NCI-H2196 (cell line): Measurements from ENCODE around the gene ZBED2.
"Not testable (repeated sequence)": the region's sequence is repeated elsewhere in the genome, so short reads cannot be mapped to it uniquely, and the experiment has no call there.

Experiments used
- DNase-seq: peaks from one replicate; lab custom pipeline; 2025; ENCODE audit not compliant: unreplicated experiment; lab: John Stamatoyannopoulos, UW

ZBED2 gene

DNA sequence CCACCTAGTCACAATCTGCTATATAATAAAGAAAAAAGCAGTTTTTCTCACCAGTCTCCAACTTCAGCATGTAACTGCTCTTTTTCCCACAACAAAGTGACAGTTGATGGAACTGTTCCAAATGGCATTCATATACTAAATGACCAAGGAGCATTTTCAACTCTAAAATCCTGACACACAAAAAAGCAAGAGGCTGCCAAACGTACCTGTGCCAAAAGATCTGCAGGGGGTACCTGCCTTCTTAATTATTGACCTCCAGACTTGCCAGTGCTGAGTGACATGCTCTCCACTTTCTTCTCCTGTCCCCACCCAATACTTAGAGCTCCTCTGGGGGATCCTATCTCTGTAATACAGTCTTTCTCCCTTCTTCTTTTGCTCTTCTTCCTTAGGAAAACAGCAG, 18.0 kb downstream of the ZBED2 start:
- DNase-seq, result no peak

DNA sequence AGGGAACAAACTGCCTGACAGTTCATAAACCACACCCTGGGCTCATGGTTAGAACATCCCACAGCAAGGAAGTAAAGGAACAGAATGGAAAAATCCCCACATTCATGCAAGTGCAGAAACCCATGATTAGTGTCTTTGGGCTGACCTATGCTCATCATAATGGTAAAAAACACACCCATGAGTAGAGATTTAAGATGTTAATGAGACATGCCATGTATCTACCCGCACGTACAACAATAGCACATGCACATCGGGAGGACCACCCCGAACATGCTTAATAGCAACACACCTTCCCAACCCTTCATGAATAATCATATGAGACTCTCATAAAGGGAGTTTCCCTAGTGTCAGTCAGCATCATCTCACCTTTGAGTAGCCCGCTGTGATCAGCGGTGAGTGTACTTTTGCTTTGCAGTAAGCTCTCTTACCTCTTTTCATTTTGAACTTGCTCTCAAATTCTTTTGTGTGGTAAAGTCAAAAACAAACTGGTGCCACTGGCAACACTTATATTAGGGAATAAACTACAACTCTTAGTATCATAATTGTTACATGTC, 23.2 kb downstream of the ZBED2 start:
- no peak for DNase-seq

DNA sequence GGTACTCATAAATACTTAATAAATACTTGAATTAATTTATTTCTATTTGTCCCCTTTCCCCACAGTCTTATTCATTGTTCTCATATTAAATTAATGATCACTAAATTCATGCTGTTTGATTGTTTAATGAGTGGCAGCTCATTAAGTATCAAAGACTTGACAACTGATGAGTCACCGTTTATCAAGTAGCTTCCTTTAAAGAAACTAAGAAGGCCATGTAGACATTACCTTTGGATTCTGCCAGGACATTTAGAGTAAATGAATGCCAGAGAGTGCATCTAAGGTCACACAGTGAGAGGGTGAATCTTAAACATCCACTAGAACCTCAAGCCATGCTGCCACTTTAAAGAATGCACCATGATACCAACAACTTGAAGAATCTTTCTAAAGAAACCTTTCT, 23.9 kb downstream of the ZBED2 start:
- DNase-seq, result no peak

DNA sequence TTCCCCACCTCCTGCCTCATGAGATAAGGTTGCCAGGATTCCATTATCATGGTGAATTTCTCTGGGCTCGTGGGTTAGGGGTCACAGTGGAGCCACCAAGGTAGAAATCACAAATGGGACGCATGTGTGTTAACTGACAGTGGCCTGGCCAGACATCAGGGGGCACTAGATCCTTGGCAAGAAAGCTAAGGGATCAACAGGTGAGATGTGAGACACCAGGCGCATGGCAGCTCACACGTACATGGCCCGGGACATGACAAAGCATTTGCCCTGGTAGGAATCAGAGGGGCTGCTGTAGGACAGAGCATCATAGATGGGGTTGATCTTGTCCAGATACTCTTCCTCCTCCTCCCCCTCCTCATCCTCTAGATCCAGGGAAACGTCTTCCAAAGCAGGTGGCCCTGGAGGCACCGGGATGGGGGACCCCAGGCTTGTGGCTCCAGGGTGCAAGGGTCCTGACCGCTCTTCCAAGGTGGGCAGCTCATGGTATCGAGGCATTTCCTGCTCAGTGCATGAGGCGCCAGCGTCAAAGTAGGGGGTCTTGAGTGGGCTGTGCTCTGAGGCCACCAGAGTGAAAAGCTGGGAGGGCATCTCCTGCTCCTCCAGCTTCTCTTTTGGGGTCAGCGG, 24.6 kb downstream of the ZBED2 start:
- no peak for DNase-seq

DNA sequence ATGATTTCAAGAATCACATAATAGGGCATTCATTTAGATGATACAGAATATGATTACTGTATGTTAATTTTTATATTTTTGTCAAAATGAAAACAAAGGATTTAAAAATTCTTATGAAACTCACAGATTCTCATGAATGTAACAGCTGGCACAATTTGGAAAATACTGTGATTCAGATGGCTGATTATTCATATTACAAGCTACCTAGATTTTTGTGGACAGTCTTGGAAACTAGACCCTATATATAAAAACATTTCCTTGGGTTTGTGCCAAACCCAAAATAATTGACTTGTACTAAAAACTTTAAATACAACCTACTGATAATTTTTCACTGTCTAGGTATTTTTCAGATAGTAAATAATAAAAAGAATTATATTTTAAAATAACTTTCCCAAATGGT, 26.2 kb downstream of the ZBED2 start:
- no peak for DNase-seq

DNA sequence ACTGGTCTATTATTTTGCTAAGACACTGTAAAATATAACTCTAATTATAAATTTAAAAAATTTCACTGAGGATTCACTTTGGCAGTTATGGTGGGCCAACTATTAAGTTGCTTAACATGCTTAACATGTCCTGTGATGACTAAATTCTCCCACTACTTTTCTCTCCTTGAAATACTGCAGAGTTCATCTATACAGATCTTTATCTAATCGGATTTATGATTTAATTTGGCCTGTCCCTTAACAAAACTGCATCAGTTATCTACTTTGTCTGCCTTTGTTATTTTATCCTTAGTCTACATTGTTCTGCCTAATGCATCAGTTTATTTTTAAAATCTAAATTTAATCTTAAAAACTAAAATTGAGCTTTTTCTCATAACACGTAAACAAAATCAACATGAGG, 26.8 kb downstream of the ZBED2 start:
- DNase-seq, result no peak

DNA sequence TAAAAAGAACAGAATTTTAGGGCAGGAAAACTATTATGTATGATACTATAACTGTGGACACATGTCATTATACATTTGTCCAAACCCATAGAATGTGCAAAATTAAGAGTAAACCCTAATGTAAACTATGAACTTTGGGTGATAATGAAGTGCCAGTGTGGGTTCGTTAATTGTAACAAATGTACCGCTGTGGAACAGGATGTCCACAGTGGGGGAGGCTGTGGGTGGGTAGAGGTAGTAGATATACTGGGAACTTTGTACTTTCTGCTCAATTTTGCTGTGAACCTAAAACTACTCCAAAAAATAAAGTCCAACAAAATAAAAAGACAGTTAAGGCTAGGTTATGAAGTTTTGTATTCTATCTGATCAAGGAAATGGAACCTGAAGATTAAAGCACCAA, 28.3 kb downstream of the ZBED2 start:
- no peak for DNase-seq

DNA sequence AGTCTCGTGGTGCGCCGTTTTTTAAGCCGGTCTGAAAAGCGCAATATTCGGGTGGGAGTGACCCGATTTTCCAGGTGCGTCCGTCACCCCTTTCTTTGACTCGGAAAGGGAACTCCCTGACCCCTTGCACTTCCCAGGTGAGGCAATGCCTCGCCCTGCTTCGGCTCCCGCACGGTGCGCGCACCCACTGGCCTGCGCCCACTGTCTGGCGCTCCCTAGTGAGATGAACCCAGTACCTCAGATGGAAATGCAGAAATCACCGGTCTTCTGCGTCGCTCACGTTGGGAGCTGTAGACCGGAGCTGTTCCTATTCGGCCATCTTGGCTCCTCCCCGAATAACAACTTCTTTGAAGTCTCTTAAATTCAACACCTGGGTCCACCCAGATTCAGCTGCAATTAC, 33.2 kb downstream of the ZBED2 start:
- DNase-seq, result not testable (repeated sequence)

DNA sequence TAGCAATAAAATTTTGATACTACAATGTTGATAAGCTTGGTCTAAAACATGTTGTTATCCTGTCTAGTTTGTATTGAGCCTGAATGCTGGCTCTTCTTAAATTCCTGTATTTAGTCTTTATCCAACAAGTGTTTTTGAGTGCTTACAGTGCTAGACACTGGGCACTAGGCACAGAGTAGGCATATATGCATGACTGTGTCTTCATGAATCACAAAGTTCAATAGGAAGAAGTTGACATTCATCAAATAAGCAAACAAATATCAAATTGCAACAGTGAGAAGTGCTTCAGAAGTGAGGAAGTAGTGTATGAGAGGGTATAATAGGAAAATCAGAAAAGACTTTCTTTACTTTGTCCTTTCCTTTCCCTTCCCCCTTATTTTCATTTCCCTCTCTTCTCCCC, 46.4 kb downstream of the ZBED2 start:
- DNase-seq, result no peak

DNA sequence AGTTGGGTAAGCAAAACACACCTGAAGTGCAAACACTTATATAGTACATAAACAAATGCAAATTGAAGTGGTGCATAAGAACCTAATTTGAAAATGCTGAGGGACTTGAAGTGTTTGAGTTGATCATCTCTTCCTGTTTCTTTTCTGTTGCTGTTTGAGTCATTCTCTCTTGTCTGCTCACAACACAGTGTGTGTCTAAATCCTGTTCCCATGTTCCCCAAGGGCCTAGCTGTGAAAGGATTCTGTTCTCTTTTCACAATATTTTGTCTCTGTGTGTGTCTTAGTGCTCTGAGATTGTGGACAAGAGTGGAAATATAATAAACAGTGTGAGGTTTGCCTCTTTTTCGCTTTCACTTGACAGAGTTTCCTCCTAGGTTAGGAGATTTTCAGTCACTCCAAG, 47.1 kb downstream of the ZBED2 start:
- no peak for DNase-seq

DNA sequence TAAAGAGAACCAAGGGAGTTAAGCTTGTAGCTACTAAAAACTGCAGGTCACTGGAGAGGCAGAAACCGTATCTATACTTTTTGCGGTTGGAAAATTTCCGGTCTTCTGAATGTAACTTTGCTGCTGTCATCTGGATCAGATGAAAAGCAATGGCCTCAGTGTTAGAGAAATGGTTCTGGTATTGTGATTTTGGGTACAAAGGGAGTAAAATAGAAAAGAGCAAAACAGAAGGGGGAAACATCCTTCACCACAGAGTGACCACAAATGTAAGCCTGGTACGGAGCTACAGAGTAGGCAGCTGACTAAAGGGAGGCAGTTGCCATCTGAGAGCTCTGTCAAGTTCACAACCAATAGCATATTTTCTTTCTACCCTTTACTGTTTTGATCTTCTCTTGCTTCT, 47.5 kb downstream of the ZBED2 start:
- DNase-seq, result no peak

DNA sequence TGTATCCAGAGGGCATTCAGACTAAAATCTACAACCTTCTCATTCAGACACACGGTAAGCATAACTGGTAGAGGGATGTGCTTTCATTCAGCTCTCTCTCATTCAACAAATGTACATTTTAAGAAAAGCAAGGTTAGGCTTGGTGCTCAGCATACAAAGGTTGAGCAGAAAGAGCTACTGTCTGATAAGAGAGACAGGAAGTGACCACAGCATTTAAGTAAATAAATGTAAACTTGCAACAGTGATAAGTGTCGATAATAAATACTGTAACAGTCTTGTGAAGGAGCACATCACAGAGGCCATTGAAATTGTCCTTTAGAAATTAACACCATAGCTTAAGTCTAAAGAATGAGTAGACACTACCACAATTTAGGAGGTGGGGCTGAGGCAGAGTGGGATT, 49.8 kb downstream of the ZBED2 start:
- no peak for DNase-seq
